HG03457 (cell line): Measurements from ENCODE around the gene DDX59.
A peak's percentile ranks its signal among the peaks of the same experiment; 100 is the strongest.

Experiments used
- ATAC-seq: cut with Tn5 transposase; IDR thresholded peaks from one replicate; pipeline ENCODE4 v1.9.1; 2021; ENCODE audit warnings: moderate number of reproducible peaks; ENCODE audit not compliant: unreplicated experiment

Gene DDX59

DNA sequence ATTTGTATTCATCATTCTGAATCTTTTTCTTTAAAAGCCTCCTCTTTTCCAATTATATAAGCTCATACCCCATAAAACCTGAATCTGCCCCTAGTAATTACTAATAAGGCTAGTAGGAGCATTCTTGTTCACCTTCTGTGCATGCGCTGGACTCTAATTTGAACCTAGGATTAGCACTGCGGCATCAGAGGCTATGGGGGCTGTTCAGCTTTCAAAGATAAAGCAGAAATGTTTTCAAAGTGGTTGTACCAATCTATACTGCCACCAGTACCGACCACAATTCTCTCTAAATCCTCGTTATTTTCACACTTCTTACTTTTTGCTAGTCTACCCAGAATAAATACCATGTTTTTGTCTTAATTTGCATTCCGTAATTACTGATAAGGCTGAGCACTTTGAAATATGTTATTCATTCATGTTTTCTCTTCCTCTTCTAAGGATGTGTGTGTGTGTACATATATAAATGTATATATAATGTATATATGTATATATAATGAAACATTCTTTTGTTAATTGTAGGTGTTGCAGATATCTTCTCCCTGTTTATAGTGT is 1.6 kb upstream of the DDX59 start:
- ATAC-seq = no peak

DNA sequence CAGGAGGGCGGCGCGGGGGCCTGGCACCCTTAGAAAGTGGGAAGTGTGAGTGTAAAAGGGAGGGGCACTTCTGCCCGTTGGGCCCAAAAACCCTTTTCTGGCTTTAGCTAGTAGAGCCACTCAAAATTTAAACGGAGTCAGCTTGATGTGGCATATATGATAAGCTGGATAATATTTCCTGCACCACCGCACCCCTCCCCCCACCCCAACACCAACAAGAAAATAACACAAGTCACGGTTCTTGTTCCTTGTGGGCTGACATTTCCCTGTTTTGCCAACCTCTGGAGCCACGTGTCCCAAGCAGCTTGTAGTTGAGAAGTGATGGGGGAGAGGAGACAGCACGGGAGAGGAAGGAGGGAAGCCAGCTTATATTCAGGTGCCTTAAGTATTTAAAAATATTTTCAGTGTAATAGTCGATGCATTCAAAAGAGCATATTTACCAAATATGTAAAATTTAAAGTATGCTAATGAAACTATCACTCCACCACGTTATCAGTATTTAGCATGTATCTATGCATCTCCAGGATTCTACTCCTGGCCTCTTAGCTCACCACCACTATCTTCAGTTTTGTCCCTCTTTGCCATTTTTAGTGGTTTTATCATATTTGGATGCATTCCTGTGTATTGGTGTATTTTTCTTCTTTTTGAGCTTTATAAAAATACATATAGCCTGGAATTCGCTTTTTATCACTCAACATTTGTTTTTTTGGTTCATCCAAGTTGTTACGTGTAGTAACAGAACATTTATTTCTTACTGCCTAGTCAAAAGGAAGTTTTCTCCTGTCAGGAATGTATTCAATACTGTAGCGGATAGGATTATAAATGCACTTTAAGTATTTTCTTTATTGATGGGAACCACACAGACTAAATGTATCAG is 773 bp upstream of the DDX59 start:
- no peak for ATAC-seq

DNA sequence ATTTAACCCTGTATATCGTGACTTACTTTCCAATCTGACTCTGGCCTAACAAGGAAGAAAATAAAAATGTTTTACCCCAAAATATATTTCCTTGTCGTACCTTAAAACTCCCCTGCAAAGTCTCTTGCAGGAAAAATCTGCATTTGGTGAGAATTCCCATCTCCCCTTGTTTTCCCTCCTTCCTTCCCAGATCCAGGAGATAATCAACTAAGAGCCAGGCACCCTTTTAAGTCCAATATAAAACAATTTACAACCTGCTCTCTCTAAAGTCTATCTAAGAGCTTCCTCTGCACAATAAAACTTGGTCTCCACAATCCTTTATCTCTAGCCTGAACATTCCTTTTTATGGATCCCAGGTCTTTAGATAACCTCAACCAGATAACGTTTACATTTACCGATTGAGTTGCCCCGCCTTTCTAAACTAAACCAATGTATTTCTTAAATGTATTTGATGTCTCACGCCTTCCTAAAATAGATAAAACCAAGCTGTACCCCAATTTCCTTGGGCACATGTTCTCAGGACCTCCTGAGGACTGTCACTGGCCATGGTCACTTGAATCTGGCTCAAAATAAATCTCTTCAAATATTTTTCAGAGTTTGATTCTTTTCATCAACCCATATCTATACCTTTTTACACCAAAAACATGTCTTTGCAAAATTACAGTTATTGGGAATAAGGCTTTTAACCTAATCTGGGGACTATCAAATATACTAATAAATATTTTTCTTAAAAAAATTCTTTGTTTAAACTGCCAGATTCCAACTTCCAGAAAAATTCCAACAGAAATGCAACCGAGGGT is 993 bp downstream of the DDX59 start:
- ATAC-seq = no peak

DNA sequence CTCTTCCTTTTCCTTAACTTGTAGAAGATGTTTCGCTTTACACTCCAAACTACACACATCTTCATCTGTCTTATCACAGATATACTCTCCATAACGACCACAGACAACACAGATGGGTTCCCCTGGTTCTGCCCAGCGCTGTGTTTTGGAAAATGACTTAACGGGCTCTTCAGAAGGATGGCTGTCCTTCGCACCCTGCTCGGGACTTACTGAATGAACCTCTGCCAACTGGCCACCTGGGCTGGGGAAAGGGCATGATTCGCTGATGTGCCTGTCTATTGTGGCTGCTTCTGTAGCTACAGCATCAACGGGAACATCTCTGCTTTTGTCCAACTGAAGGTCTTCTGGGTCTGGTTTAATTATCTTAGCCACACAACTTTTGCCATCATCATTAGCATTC is 3.4 kb downstream of the DDX59 start:
- ATAC-seq = no peak

DNA sequence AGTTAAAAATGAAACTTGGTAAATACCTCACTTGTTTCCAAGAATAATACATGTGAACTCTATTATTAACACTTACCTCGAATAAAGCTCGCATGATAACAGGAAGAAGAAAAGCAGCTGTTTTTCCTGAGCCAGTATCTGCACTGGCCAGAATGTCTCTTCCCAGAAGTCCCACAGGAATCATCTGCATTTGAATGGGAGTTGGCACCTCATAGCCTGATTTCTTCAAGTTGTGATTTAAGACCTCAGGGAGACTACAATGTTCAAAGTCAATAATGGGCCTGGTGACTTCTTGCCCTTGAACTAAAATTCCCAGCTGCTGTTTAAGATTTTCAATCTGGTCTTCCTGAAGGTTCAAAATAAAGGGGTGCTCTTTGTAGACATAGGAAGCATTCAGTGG is 3.8 kb downstream of the DDX59 start:
- no peak for ATAC-seq

DNA sequence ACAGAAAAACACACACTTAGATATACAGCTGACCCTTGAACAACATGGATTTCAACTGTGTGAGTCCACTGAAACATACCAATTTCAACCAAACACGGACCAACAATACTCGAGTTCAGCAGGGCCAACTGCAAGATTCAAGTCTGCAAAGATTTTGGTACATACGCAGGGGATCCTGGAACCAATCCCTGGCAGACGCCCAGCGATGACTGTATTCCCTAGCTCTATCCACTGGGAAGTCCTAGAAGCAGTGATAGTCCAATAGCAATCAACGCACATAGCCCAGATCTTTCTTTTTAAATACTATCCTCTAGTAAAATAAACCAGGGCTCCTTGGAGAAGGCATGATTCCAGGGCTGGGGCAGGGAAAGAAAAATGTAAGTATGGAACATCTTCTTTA is 9.0 kb downstream of the DDX59 start:
- no peak for ATAC-seq

DNA sequence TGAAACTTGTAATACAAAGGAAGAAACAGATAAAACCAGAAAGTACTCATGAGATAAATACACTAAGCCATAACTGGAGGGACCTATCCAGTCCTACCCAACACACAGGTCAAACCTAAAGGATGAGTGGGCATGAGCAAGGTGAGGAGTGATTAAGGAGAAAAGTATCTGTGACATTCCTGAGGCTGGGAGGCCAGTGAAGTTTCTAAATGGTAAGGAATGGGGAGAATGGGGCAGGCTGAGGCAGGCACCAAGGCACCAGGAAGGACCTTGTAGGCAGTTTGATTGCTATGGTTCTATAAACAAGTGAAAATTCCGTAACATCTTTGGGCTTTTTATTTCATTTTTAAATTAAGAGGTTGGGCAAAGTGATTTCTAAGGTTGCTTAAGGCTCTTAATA is 10.4 kb downstream of the DDX59 start:
- ATAC-seq = no peak

GRCh38 chr1:200658037-200658818 is 11.5 kb downstream of the DDX59 start:
- ATAC-seq = no peak

- ATAC-seq = peak; percentile 77
Observed at GRCh38 chr1:200654660-200655059, 15.0 kb downstream of the DDX59 start.

- no peak for ATAC-seq
Observed at GRCh38 chr1:200653022-200653462, 16.7 kb downstream of the DDX59 start.

DNA sequence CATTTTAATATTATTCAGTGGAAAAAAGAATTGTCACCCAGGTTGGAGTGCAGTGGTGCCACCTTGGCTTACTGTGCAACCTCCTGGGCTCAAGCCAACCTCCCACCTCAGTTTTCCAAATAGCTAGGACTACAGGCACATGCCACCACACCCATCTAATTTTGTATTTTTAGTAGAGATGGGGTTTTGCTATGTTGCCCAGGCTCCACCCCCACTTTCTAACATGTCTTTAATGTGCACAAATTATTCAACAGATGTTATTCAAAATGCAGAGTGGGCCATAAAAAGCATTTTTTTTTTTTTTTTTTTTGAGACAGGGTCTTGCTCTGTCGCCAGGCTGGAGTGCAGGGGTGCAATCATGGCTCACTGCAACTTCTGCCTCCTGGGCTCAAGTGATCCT is 17.3 kb downstream of the DDX59 start:
- no peak for ATAC-seq

DNA sequence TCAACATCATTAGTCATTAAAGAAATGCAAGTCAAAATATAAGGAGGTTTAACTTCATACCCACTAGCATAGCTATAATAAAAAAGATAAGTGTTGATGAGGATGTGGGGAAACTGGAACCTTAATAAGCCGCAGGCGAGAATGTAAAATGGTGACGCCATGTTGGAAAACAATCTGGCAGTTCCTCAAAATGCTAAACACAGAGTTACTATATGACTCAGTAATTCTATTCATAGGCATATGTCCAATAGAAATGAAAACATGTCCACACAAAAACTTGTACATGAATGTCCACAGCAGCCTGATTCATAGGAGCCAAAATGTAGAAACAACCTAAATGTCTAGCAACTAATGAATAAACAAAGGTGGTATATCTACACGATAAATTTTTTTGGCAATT is 23.2 kb downstream of the DDX59 start:
- ATAC-seq = no peak

DNA sequence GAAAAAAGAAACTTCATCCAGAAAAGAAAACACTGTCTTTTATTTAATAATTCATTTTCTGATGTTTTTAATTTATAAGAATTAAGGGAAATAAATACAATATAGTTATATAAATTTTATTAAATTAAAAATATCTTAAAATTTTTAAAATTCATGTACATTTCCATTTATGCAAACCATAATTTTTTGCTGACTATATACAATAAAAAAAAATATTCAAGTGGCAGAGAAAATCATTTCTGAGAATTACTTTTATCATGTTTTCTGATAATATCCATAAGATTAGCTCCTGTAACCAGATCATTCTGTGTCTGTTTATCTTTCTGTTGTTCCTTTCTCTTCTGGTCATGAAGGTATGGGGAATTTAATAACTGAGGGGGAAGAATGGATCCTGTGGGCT is 25.7 kb downstream of the DDX59 start:
- no peak for ATAC-seq

DNA sequence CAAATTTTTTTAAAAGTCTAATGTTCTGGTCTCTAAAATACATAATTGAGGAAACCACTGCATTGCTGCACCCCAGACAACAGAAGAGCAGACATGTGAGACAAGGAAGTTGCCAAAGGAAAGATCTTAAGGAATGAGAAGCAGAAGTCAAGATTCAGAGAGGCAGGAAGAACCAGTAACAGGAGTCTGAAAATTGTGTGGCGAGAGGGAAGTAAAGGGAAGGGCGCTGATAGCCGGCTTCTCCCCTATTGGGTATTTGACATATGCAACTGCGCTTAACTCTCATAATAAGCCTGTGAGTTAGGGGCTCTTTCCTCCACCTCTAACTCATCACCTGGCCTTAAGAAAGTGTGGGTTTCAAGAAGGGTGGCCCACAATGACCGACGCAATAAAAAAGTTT is 27.2 kb downstream of the DDX59 start:
- ATAC-seq = no peak

DNA sequence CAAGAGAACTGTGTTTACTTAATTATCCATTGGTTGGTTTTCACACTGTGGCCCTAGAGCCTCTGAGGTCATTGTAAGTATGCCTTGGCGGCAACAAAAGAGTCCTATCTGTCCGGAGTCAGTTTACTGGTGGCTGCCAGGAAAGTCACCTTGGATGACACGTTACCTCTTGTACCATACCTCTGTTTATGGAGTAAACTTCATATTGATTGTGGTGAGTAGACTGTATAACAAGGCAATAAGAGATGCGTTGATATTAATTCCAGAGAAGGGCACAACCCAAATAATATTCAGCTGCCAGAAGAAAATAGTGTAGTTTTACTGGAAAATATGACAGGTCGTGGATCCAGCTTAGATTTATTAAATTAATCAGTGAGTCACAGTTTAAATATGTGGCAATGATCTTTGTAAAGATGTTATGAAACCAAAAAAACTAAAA is 28.7 kb downstream of the DDX59 start:
- no peak for ATAC-seq

DNA sequence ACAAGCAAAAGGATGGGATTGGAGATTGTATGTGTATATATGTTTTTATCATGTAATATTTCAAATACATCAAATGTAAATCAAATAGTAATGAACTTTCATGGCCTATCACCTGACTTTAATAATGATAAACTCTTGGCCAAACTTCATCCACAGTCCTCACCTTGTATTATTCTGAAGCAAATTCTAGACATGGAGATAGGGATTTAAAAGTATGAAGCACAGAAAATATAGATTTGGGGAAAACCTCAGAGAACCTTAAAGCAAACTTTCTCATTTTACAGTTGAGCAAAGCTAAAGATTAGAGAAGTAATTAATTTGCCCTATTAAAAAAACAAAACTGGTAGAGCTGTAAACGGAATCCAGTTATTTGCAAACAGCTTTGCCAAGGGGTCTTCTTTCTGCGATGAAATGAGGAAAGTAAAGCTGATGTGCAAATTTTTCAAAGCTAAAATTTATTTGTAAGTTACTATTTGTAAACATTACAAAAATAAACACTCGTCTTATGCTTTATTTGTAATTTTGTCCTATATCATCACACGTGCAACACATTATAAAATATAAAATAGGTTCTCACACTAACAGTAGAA is 29.2 kb downstream of the DDX59 start:
- no peak for ATAC-seq

DNA sequence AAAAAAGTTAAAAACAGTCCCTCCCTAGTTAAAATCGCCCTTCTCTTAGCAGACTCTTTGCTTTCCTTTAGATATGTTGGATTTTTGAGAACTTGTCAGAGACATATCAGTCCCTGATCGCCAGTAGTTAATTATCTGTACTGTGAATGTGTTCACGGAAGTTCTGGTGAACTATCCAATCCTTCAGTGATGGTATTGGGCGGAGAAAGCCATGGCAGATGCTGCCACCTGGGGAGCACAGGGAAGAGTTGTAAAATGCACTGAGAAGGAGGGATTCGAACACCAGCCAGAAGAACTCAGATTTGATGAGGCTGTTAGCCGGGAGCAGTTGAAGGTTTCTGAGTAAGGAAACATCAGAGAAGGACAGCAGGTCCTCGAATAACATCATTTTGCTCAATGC is 31.6 kb downstream of the DDX59 start:
- ATAC-seq = no peak

GRCh38 chr1:200636681-200637080 is 33.0 kb downstream of the DDX59 start:
- no peak for ATAC-seq

- no peak for ATAC-seq
Observed at GRCh38 chr1:200634261-200635122, 35.2 kb downstream of the DDX59 start.

DNA sequence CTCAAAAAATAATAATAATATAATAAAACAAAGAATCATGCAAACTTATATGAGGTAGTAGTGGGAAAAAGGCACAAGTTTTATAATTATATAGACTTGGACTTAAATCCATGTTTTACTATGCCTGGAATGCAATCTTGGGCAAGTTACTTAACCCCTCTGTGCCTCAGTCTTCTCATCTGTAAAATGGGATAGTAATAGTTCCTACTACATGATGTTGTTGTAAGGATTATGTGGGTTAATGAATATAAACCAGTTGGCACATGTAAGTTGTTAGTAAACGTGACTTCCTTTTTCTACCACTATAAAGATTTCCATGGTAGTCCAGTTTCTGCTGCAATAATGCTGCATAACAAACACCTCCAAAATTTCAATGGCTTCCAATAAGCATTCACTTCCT is 38.3 kb downstream of the DDX59 start:
- ATAC-seq = no peak
